ENCODE measurements around the gene C6orf62.
"Not testable (repeated sequence)": the region's sequence is repeated elsewhere in the genome, so short reads cannot be mapped to it uniquely, and the experiment has no call there.

Gene C6orf62

GRCh38 chr6:24668066-24668996, 50.6 kb downstream of the C6orf62 start:
- not testable (repeated sequence) for DNase-seq (ENCODE audit: low spot score)

- no peak for DNase-seq (ENCODE audit: low spot score)
Observed at GRCh38 chr6:24667378-24667803, 51.6 kb downstream of the C6orf62 start.

DNA sequence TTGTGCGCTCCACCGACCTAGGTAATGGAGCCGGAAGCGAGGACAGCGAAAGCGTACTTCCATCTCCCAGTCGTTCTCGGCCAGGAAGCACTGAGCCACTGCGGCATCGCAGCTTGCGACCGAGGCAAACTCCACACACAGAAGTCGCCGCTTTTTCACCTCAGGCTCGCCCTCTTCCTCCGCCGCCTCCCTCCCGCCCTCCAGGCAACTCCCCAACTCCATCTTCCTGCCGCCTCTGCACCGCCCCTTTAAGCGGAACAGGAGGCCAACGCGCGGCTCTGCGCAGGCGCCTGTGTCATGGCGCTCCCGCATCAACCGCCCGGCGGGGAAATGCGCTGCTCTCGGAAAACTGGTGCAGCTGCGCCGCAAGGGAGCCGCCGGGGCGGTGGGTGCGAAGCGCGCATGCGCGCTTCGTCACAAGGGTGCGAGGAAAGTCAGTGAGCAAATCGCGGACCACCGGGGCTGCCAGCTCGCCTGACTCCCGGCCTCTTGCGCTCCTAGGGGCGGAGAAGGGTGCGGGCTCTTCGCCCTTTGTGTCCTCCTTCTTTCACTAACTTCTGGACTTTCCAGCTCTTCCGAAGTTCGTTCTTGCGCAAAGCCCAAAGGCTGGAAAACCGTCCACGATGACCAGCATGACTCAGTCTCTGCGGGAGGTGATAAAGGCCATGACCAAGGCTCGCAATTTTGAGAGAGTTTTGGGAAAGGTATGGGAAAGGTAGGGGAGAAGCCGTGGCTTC, 52.1 kb downstream of the C6orf62 start, which contains the start of the genes ACOT13 and TDP2:
TSS of gene ACOT13 (plus strand) at position 437 of the 737 bp plus-strand sequence. CDS start at position 624, 187 bp downstream.
TSS of gene TDP2 (minus strand) at position 259 of the 737 bp plus-strand sequence. CDS start at position 222, 37 bp downstream.
- peak; percentile 92 for DNase-seq (ENCODE audit: low spot score)

DNA sequence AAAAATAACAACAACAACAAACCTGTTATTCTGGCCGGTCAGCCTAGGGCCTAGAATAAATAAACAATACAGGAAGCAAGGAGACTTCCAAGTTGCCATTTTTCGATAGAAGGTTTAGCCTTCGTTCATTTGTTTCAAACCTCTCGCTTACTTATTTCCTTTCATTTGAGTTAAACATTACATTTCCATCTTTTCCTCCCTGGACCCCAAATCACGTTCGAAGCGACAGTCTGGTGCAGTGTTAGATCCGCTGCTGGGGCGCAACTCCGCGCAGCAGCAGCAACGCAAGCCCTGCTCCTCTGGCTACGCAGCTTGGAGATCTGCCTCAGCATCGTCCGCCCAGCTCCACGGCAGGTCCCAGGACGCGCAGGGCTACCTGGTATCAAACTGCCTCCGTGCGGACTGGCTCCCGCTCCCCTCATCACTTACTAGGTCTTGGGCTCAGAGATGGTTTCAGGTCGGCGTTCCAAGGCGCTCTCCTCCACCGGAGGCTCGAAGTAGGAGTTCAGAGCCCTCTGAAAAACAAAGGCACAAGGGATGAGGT, 52.8 kb downstream of the C6orf62 start:
- DNase-seq (ENCODE audit: low spot score): peak; percentile 58

GRCh38 chr6:24664046-24664987, 54.6 kb downstream of the C6orf62 start:
- no peak for DNase-seq (ENCODE audit: low spot score)

DNA sequence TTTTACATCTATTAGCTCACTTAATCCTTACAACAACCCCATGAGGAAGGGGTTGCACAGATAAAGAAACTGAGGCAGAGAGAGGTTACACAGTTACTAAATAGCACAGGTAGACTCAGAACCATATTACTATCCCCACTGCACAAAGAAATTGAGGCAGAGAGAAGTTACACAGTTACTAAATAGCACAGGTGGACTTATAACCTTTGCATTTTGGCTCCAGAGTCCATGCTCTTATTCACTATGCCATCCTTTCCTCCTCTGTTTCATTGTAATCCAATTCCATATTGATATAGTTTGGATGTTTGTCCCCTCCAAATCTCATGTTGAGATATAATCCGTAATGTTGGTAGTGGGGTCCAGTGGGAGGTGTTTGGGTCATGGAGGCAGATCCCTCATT, 55.8 kb downstream of the C6orf62 start:
- DNase-seq (ENCODE audit: low spot score): no peak

GRCh38 chr6:24662236-24662635, 56.7 kb downstream of the C6orf62 start:
- no peak for DNase-seq (ENCODE audit: low spot score)

- DNase-seq (ENCODE audit: low spot score): not testable (repeated sequence)
Observed at GRCh38 chr6:24661759-24662158, 57.2 kb downstream of the C6orf62 start.

DNA sequence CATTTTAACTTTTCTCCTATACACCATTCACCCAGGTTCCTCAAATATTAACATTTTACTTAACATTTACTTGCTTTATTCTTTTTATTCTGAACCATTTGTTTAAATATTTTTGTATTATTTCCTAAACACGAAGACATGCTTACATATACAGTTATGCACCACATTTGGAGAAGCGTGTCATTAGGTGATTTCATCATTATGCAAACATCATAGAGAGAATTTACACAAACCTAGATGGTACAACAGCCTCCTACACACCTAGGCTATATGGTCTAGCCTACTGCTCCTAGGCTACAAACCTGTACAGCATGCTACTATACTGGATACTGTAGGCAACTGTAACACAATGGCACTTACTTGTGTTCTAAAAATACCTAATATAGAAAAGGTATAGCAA, 58.8 kb downstream of the C6orf62 start:
- no peak for DNase-seq (ENCODE audit: low spot score)

DNA sequence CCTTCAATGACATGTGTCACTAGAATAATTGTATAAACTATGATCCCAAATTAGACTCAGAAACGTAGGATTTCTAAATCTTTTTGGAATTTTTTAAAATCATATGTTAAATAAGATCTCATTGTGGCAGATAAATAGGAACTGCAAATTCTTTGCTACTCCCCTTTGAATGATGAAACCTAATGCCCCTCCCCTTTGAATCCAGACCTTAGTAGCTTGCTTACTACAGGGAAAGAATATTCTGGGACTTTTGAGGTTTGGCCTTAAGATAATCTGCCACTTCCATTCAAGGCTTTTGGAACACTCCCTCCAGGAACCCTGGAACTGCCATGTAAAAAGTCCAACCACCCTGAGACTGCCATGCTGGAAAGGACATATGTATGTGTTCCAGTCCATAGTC, 59.4 kb downstream of the C6orf62 start:
- DNase-seq (ENCODE audit: low spot score): no peak

DNA sequence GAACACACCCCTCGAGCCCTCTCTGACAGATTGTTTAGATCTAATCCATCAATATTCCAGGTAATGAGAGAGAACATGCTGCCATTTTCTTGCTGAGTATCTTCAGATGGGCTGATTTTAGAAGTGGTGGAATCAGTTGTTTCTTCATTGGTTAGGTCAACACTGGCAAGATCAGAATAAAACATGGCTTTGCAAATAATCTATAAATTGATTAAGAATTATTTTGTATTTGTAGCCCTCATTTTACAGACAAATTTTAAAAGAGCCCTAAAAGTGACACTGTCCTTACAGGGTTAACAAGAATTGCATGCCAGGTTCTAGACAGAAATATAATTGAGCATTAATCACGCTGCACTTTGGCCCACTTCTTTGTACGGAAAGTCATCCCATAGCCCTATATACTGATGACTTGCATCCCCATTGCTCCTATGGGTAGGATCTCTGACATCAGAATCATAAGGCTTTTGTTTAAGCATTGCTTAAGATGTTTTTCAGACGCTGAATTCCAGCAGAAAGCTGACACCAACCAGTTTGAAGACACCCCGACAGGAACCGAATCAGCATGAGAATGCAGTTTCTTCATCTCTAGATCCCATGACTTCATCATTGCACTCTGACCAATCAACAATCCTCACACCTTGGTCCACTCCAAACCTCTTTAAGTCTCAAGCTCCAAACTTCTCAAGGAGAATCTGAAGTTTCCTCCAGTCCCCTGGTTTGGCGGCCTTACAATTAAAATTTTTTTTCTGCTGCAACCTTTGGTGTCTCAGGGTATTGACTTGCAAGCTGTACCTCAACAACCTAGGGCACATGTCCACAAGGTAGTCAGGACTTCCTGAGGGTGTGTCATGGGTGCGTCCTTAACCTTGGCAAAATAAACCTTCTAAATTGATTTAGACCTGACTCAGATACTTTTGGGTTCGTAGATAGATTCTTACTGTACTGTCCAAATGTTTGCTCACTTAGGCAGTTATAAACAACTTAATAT, 60.1 kb downstream of the C6orf62 start:
- DNase-seq (ENCODE audit: low spot score): no peak

DNA sequence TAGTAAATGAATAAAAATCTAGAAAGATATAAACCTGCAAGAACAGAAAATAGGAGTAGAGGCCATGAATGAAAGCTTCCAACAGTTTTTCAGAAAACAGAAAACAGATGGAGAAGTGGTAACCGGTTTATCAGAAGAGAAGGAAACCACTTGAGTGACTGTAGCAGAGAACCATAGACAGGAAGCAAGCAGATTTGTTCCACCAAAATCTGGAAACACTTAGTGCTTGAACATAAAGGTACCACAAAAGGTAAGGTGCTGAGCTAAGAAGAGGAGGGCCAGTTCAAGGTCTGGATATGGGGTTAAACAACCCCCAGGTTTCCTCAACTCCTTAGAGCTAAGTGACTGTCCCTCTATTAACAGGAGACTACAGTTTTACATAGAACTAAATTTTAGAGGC, 63.7 kb downstream of the C6orf62 start:
- no peak for DNase-seq (ENCODE audit: low spot score)

Measured in Ammon's horn (tissue), 1 donor.